Glomerular visceral epithelial cell (primary cell): ENCODE results near the gene SLC6A15.

Experiments
- DNase-seq: peaks from one replicate; pipeline ENCODE4 v3.0.0-alpha.2; 2016; ENCODE audit errors: extremely low spot score

The SLC6A15 gene

GRCh38 chr12:84912198-84913128, at the start of gene SLC6A15:
SLC6A15 (minus strand) TSS chr12:84912799; CDS start chr12:84892120, 20,679 bp downstream.
- DNase-seq: peak; percentile 87

- no peak for DNase-seq
Observed at GRCh38 chr12:84960918-84961317, 48.3 kb upstream of the SLC6A15 start.

- no peak for DNase-seq
Observed at GRCh38 chr12:84955298-84955697, 42.7 kb upstream of the SLC6A15 start.

GRCh38 chr12:84954415-84954814, 41.8 kb upstream of the SLC6A15 start:
- no peak for DNase-seq

GRCh38 chr12:84950971-84951546, 38.5 kb upstream of the SLC6A15 start:
- no peak for DNase-seq

- DNase-seq: no peak
Observed at GRCh38 chr12:84946753-84947152, 34.2 kb upstream of the SLC6A15 start.

GRCh38 chr12:84937415-84937814, 24.8 kb upstream of the SLC6A15 start:
- no peak for DNase-seq

- DNase-seq: no peak
Observed at GRCh38 chr12:84929501-84929900, 16.9 kb upstream of the SLC6A15 start.

GRCh38 chr12:84924981-84925380, 12.4 kb upstream of the SLC6A15 start:
- peak; percentile 31 for DNase-seq

GRCh38 chr12:84922693-84923092, 10.1 kb upstream of the SLC6A15 start:
- no peak for DNase-seq

GRCh38 chr12:84920331-84920730, 7.7 kb upstream of the SLC6A15 start:
- no peak for DNase-seq

- no peak for DNase-seq
Observed at GRCh38 chr12:84919271-84919670, 6.7 kb upstream of the SLC6A15 start.

GRCh38 chr12:84913129-84913515, 523 bp upstream of the SLC6A15 start:
- no peak for DNase-seq

- DNase-seq: peak; percentile 77
Observed at GRCh38 chr12:84911271-84912197, 1.1 kb downstream of the SLC6A15 start.

- DNase-seq: peak; percentile 43
Observed at GRCh38 chr12:84910549-84911241, 1.9 kb downstream of the SLC6A15 start.

GRCh38 chr12:84904051-84904450, 8.5 kb downstream of the SLC6A15 start:
- DNase-seq: no peak

- DNase-seq: no peak
Observed at GRCh38 chr12:84891106-84891838, 21.3 kb downstream of the SLC6A15 start.

- DNase-seq: no peak
Observed at GRCh38 chr12:84889818-84890217, 22.8 kb downstream of the SLC6A15 start.

- DNase-seq: no peak
Observed at GRCh38 chr12:84888861-84889260, 23.7 kb downstream of the SLC6A15 start.

- DNase-seq: no peak
Observed at GRCh38 chr12:84877340-84877739, 35.3 kb downstream of the SLC6A15 start.

- no peak for DNase-seq
Observed at GRCh38 chr12:84875241-84875640, 37.4 kb downstream of the SLC6A15 start.
